Measurements from ENCODE around the gene ARMH4. TPM values are rescaled to one million over a fixed set of nuclear protein-coding genes. Genes with fewer than 3 reads are reported as not detected.

Gene ARMH4
- polyA plus RNA-seq, 1 donor from 2014 or later, result 14.1 TPM

DNA sequence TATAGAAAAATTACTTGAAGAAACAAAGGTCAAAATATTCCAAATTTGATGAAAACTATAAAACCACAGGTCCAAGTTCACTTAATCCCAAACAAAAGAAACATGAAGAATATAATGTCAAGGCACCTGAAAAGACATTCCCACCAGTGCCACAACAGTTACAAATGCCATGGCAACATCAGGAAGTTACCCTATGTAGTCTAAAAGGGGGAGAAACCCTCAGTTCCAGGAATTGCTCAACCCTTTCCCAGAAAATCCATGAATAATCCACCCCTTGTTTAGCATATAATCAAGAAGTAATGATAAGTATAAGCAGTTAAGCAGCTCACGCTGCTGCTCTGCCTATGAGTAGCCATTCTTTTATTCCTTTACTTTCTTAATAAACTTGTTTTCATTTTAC lies 44.2 kb upstream of the ARMH4 start:
- no peak overlapping the region for H3K27ac ChIP-seq (ENCODE audit: low read length)
- H3K36me3 ChIP-seq (ENCODE audit: insufficient read depth, low read length), result no peaks in the 10 kb centered on the region
- no peaks in the 10 kb centered on the region for H3K9me2 ChIP-seq (ENCODE audit: insufficient read depth, low read length)
- no peaks in the 10 kb centered on the region for H3K9me3 ChIP-seq (ENCODE audit: low read length)
- no peaks in the 10 kb centered on the region for H4K20me1 ChIP-seq (ENCODE audit: insufficient read depth)
- H3K4me3 ChIP-seq (ENCODE audit: low read length), result no peak overlapping the region
- H2AFZ ChIP-seq (ENCODE audit: low read depth, low read length), result no peak overlapping the region
- no peaks in the 10 kb centered on the region for H3K27me3 ChIP-seq (ENCODE audit: insufficient read depth, low read depth, low read length)
- peaks cover 7% of the 10 kb centered on the region for H3K79me2 ChIP-seq (replicated peaks; ENCODE audit: insufficient read depth, low read length)
- no peak overlapping the region for H3K9ac ChIP-seq (ENCODE audit: low read length)
- H3K4me2 ChIP-seq (ENCODE audit: low read length), result no peak overlapping the region
- H3F3A ChIP-seq (ENCODE audit: insufficient read depth, low read length, poor library complexity, severe bottlenecking), result no peaks in the 10 kb centered on the region
- TF ChIP-seq EZH2 (IDR thresholded peaks at IDR 0.05; ENCODE audit: borderline replicate concordance, insufficient read depth, low read length, poor library complexity, severe bottlenecking) (no peak), POLR2AphosphoS5 (IDR thresholded peaks at IDR 0.05) (no peak), RAD21 (conservative IDR thresholded peaks at IDR 0.05) (no peak), SMC3 (conservative IDR thresholded peaks at IDR 0.05; ENCODE audit: poor library complexity) (no peak), MXI1 (conservative IDR thresholded peaks at IDR 0.05; ENCODE audit: poor library complexity, severe bottlenecking) (no peak), EP300 (conservative IDR thresholded peaks at IDR 0.05; ENCODE audit: poor library complexity, severe bottlenecking) (no peak), TAF1 (IDR thresholded peaks at IDR 0.05; ENCODE audit: low read depth) (no peak)
- TF ChIP-seq, protein P1, sequence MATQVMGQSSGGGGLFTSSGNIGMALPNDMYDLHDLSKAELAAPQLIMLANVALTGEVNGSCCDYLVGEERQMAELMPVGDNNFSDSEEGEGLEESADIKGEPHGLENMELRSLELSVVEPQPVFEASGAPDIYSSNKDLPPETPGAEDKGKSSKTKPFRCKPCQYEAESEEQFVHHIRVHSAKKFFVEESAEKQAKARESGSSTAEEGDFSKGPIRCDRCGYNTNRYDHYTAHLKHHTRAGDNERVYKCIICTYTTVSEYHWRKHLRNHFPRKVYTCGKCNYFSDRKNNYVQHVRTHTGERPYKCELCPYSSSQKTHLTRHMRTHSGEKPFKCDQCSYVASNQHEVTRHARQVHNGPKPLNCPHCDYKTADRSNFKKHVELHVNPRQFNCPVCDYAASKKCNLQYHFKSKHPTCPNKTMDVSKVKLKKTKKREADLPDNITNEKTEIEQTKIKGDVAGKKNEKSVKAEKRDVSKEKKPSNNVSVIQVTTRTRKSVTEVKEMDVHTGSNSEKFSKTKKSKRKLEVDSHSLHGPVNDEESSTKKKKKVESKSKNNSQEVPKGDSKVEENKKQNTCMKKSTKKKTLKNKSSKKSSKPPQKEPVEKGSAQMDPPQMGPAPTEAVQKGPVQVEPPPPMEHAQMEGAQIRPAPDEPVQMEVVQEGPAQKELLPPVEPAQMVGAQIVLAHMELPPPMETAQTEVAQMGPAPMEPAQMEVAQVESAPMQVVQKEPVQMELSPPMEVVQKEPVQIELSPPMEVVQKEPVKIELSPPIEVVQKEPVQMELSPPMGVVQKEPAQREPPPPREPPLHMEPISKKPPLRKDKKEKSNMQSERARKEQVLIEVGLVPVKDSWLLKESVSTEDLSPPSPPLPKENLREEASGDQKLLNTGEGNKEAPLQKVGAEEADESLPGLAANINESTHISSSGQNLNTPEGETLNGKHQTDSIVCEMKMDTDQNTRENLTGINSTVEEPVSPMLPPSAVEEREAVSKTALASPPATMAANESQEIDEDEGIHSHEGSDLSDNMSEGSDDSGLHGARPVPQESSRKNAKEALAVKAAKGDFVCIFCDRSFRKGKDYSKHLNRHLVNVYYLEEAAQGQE (IDR thresholded peaks at IDR 0.05; ENCODE audit: borderline replicate concordance), result no peak
- TF ChIP-seq, protein P2, sequence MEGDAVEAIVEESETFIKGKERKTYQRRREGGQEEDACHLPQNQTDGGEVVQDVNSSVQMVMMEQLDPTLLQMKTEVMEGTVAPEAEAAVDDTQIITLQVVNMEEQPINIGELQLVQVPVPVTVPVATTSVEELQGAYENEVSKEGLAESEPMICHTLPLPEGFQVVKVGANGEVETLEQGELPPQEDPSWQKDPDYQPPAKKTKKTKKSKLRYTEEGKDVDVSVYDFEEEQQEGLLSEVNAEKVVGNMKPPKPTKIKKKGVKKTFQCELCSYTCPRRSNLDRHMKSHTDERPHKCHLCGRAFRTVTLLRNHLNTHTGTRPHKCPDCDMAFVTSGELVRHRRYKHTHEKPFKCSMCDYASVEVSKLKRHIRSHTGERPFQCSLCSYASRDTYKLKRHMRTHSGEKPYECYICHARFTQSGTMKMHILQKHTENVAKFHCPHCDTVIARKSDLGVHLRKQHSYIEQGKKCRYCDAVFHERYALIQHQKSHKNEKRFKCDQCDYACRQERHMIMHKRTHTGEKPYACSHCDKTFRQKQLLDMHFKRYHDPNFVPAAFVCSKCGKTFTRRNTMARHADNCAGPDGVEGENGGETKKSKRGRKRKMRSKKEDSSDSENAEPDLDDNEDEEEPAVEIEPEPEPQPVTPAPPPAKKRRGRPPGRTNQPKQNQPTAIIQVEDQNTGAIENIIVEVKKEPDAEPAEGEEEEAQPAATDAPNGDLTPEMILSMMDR (IDR thresholded peaks at IDR 0.05; ENCODE audit: poor library complexity, severe bottlenecking), result no peak

DNA sequence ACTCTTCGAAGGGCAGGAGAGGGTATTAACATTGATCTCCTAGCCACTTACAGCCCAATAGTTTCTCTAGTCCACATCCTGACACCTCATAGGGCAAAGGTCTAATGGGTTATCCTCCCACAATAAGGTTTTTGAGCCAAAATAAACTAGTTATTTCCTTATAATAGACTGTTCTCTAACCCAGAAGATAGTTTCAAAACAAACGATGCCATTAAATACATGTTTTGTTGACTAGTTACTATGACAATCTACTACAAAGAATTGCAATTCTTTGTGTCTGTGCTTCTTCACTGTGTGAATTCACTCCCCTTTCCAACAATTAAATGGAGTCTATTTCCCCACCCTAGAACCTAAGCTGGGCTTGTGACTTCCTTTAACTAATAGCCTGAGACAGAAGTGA lies 41.5 kb upstream of the ARMH4 start:
- Histone ChIP-seq H3K27ac (ENCODE audit: low read length) (no peak overlapping the region), H3K9ac (ENCODE audit: low read length) (no peak overlapping the region), H3K36me3 (ENCODE audit: insufficient read depth, low read length) (no peaks in the 10 kb centered on the region), H3F3A (ENCODE audit: insufficient read depth, low read length, poor library complexity, severe bottlenecking) (no peaks in the 10 kb centered on the region), H4K20me1 (ENCODE audit: insufficient read depth) (no peaks in the 10 kb centered on the region), H3K9me3 (ENCODE audit: low read length) (no peaks in the 10 kb centered on the region), H3K4me3 (ENCODE audit: low read length) (no peak overlapping the region), H3K79me2 (replicated peaks; ENCODE audit: insufficient read depth, low read length) (no peaks in the 10 kb centered on the region), H3K4me2 (ENCODE audit: low read length) (no peak overlapping the region), H2AFZ (ENCODE audit: low read depth, low read length) (no peak overlapping the region), H3K27me3 (ENCODE audit: insufficient read depth, low read depth, low read length) (no peaks in the 10 kb centered on the region), H3K9me2 (ENCODE audit: insufficient read depth, low read length) (no peaks in the 10 kb centered on the region)
- TF ChIP-seq EP300 (conservative IDR thresholded peaks at IDR 0.05; ENCODE audit: poor library complexity, severe bottlenecking), result no peak
- TF ChIP-seq EZH2 (IDR thresholded peaks at IDR 0.05; ENCODE audit: borderline replicate concordance, insufficient read depth, low read length, poor library complexity, severe bottlenecking), result no peak
- no peak for TF ChIP-seq SMC3 (conservative IDR thresholded peaks at IDR 0.05; ENCODE audit: poor library complexity)
- TF ChIP-seq, protein P1 (IDR thresholded peaks at IDR 0.05; ENCODE audit: borderline replicate concordance), result no peak
- TF ChIP-seq MXI1 (conservative IDR thresholded peaks at IDR 0.05; ENCODE audit: poor library complexity, severe bottlenecking), result no peak
- TF ChIP-seq, protein P2 (IDR thresholded peaks at IDR 0.05; ENCODE audit: poor library complexity, severe bottlenecking), result no peak
- no peak for TF ChIP-seq POLR2AphosphoS5 (IDR thresholded peaks at IDR 0.05)
- TF ChIP-seq TAF1 (IDR thresholded peaks at IDR 0.05; ENCODE audit: low read depth), result no peak

All from neural cell (in vitro differentiated cells).